Measurements from ENCODE around the gene SULT4A1.

The SULT4A1 gene

DNA sequence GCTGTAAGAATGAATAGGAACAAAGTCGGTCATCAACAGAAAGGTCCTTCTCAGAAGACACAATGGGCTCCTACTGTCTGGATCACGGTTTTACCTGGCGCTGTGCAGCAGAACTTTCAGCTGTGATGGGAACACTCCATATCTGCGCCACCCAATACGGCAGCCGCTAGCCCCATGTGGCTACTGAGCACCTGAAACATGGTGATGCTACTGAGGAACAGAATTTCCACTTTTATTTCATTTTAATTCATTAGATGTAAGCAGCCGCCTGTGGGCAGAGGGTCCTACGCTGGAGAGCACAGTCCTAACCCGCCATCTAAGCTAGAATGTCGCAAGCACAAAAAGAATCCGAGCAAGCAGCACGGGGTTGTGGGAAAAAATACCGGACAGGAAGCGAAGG, 2.7 kb downstream of the SULT4A1 start:
- DNase-seq = no peak

DNA sequence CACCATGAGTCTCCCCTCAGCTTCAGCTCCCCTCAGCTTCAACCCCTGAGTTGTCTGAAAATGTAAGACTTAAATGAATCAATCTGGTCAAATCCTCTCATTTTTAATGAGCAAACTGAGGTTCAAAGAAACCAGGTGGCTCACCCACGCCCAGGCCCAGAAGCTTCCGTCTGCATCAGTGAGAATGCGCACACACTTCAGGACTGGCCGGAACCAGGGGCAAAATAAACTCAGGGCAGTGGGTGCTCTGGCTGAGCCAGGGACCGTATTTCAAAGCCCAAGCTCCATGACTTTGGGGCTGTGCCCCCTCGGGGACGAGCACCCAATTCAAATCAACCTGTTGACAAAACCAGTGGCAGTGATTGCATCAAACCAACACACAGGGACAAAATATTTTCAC, 3.1 kb downstream of the SULT4A1 start:
- DNase-seq = no peak

DNA sequence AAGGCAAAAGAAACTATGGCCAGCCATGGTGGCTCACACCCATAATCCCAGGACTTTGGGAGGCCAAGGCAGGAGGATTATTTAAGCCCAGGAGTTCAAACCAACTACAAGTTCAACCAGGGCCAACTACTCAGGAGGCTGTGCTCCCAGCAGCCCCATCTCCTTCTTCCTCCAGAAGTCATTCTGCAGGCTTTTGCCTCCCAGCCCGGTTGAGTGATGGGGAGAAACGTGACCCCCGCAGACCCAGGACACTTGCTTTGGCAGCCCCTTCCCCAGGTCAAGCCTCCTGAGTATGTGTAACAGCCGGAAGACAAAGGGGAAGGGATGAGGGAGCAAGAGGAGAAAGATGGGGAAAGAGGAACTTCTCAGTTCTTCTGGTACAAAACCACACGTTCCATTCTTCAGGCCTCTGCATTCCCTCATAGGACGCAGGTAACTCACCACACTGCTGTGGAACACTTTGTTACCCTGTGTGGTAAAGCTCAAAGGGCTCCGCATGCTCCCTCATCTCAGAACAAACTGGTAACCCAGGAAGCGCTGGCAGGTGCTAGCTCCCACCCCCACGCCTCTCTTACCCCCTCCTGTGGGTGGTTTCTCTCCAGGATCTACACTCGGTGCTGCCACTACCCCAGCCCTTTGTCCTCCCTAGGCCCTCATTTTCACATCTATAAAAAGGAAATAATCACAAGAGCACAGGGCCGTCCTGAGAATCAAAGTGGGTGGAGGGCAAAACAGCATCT, 4.0 kb downstream of the SULT4A1 start:
- no peak for DNase-seq

DNA sequence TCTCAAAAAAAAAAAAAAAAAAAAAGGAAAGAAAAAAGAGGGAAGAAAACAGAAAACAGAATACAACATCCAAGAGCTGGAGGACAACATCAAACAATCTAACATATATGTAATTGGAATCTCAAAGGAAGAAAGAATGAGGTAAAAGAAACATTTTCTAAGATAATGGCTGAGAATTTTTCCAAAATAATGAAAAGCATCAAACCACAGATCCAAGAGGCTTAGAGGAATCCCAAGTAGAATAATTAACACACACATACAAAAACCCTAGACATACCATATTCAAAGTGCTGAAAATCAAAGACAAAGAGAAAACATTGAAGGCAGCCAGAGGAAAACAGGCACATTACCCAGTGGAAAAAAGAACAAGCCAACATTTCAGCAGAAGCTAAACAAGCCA, 4.9 kb downstream of the SULT4A1 start:
- DNase-seq = no peak

DNA sequence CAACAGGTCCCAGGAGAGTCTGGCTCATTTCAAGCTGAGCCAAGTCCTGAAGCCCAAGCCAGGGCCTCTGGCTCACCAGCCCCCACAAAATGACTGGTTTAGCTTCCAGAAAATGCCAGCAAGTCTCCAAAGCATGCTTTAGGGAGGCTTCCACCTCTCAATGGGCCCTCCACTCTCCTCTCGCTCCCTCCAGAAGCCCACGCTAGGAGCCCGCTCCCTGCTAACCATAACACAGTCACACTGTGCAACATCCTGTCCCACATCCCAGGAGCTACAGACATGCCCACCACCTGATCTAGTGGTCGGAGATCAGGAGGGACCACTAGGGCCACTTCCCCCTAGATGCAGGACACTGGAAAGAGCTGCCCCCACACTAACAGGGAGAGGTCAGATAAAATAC, 6.9 kb downstream of the SULT4A1 start:
- DNase-seq = no peak

DNA sequence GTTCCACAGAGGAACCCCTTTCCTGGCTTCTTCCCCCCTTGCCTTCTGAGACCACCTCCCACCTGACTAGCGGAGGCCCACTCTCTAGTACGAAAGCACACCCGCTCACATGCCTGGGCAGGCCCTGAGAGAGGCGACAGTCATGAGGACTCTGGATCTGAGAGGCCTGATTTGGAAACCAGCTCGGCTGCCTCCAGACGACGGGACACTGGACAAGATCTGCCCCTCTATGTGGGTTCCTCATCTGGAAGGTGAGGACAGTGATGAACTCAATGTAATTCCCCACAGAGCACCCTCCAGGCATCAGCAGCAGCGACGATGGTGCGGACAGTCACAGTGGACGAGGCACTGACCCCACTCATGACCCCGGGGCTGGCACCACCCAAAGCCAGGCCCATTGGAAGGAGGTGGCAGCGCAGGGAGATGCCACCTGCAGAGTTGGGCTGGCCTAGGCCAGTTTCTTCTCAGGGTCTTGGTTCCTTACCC, 7.5 kb downstream of the SULT4A1 start:
- DNase-seq = no peak

DNA sequence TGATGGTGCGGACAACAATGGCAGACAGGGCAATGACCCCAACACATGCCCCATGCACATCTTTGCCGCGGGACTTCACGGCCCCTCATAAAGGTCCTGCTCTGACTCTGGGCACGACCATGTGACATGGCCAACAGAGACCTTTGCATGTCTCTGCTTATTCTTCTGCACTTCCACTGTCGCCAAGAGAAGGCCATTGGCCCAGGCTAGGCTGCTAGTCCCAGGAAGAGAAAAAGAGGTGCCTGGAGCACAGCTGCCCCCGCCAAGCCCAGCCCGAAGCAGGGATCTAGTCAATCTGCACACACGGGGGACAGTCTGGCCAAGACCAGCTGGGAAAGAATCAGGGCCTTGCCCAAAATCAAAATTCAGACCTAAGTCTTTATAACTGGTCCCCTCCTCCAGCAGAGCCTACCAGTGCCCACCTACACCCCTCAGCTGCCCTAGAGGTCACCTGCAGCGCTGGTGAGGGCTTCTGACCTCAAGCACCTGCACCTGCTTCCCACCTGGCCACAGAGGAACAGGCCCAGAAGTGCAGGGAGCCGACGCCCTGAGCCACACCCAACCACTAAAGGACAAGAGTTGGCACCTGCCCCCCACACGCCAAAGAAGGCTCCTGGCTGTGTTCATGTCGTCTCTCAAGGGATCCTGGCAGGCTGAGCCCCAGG, 8.1 kb downstream of the SULT4A1 start:
- no peak for DNase-seq

DNA sequence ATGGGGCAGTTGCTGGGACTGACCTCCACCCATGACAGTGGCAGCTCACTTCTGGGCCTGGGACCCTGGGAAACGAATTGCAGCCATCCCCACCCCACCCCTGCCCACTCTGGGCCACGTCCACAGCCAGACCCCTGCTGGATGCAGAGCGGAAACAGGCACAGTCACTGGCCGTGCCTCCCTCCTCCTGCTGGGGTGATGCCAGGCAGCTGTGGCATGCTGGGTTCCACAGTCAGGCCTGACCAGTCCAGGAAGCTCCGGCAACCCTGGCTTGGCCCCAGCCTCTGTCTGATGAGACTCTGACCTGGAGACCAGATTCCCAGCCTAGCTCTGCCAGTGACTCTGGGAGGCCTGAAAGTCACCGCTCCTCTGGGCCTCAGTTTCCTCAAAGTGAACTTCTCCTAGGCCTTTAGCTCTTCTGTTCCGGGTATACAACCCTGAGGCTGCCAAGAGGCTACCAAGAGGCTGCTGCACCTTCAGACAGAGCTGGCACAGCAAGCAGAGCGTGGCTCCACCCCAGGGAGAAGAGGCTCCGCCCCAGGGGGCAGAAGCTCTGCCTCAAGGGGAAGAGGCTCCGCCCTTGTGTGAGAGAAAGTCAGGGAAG, 8.9 kb downstream of the SULT4A1 start:
- no peak for DNase-seq

DNA sequence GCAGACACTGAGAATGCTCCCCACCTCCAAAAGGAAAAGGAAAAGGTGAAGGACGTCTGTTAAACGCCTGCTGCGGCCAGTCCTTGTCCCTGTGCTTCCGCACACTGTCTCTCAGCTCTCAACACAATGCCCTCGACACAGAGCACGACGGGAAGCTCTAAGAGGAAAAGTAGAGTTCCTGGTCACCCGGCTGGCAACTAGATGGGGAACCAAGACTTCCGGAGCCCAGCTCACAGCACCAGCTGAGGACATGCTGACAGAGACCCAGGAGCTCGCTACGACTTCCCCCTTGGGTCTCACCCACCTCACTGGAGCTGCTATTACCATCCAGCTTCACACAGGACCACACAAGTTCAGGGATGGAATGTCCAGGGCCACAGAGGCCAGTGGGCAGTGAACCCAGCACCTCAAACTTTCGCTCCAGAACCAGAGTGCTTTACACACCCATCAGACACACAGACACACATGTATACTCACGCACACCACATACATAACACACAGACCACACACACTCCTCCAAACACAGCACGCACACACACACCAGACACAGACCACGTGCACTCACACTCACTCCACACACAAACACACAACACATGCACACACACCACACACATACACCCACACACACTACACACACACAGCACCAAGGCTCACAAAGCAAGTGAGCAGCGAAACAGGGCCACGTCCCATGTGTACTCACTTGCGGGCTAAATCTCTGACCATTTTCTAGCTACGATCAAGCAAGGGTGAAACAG, 9.6 kb downstream of the SULT4A1 start:
- no peak for DNase-seq

DNA sequence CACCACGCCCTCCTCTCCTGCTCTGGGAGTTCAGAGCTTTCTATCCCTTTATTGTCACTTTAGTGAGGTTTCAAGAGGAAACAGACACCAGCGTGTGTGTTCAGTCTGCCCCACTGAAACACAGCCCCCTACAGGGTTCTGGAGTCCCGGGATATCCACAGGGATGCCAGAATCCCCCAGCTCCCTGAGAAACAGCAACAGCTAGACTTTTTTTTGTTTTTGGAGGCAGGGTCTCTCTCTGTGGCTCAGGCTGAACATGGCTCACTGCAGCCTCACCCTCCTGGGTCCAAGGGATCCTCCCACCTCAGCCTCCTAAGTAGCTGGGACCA, 10.4 kb downstream of the SULT4A1 start:
- no peak for DNase-seq

DNA sequence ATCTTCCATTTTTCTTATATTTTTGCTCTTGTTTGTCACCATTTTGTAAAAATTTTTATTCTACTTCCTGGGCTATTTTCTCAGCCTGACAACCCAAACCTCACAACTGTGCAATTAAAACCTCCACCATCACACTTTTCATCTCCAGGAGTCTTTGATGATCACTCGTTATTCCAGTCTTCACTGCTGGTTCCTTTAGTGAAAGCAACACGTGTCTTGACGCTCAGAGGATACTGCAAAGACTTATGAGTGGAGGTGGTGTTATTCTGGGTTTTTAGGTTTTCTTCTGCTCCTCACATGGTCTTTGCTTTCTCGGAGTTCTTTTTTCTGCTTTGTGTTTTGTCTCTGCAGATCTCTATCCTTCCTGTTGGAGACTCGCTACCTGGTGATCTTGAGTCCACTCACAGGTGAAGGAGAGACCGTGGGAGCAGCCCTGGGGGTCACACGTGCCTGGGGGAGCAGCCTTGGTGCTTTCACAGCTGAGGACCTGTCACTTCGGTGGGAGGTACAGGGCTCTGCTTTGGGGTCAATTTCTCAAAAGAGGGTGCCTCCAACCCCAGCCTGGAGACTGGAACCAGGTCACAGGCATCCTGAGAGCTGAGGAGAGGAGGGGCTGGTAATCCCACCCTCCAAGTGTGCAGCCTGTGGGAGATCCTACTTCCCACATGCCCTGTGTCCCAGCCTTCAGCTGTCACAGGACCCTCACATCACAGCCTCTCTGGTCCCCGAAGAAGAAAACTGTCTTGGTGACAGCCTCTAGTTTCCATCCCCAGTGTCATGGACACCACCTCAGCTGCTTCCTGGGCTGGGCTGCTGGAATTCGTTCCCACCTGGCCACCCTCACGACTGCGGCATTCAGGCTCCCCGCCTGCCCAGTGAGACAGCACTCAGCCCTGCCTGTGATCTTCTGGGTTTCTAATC, 11.0 kb downstream of the SULT4A1 start:
- DNase-seq = no peak

DNA sequence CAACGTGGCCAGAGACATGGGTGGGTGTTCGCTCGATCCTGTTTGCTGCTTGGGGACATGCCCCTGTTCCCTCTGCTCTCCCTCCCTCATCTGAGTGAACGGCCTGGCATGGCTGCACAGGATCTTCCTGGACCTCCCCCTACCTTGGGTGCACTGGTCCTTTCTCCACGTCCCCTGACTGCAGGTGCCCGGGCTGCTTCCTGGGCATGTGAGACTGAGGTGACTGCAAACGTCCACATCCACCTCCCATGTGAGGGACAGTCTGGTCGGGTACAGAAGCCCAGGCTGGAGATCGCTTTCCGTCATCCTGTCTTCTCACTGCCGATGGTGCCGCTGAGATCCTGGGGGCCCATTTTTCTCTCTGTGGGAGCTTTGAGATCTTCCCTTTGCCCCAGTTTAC, 11.8 kb downstream of the SULT4A1 start:
- no peak for DNase-seq

DNA sequence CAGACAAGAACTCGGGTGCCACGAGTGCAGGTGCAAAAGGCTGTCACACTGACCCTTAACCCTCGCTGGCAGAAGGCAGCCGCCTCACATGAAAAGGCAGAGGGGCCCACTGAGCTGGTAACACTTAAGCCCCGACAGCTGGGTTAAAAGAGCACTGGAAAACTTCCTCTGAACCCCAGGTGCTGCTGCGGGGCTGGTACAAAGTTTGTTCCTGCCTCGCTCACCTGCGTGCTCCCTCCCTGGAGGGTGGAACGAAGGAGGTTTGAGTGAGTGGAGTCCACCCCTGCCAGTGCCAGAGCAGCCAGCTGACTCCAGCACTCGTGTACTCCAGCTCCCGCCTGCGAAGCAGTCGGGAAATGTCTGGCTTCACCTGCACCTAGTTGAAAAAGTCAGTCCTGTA, 12.6 kb downstream of the SULT4A1 start:
- no peak for DNase-seq

DNA sequence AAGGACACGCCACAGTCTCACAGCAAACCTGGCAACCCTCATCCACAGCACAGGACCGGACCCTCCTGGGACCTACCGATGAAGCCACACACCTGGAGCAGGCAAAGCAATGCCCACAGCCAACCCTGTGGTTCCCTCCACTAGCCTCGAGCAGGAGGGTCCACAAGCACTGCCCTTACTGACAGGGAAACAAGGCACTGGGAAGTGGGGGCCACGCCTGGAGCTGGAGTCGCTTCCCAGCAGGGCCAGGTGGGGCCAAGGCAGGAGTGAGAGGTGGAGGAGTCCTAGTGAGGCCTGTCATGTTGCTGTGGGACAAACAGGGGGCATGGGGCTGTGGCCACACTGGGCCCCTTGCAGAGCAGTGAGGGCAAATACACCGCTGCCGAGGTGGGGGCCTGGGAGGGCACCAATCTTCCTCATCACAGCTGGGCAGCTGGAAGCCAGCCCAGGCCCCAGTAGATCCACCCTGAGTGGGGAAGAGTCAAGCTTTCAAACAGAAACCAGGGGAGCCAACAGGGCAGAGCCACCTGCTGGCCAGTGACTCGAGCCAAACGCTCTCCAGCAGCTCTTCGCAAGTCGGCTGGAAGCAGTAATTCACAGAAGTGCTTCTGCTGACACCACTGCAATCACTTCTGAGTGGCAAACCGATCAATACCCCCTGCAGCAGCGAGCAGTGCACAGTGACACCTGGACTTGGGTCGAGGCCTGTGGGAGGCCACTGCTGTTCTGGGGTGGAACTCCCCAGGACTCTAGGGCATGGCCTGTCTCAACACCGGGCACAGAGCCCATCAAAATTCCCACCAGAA, 13.7 kb downstream of the SULT4A1 start:
- DNase-seq = no peak

DNA sequence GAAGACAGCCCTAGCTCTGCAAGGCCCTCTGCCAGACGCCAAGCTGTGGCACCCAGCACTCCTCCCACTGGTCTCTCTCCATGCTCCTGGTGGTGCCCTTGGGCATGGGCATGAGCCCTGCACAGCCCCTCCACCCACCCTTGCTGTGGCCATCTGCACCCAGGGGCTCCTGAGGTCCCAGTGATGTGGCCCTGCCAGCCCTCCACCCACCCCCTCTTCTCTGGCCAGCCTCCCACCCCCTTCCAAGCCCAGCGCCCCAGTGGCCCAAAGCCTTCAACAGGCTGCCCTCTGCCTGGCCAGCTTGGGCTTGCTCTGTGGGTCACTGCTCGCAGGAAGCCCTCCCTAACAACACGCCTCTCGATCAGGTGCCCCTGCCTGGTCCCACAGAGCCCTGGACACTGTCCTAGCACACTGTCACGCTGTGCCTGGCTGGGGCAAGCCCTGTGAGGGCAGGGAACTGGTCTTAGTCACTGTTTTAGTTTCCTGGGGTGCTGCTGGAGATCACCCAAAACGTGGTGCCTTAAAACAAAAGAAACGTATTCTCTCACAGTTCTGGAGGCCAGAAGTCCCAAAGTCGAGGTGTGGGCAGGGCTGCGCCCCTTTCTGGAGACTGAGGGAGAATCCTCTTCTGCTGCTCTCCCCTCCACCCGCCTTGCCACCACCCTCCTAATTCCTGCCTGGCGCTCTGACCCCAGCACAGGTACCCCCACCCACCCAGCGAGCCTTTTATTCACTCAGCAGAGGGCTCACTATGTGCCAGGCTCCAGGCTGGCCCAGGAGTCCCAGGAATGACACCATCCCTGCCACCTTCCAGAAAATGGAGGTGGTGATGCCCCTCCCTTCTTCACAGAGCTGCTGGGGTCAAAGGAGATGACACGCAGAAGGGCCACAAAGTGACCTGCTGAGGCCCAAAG, 14.7 kb downstream of the SULT4A1 start:
- DNase-seq = no peak

DNA sequence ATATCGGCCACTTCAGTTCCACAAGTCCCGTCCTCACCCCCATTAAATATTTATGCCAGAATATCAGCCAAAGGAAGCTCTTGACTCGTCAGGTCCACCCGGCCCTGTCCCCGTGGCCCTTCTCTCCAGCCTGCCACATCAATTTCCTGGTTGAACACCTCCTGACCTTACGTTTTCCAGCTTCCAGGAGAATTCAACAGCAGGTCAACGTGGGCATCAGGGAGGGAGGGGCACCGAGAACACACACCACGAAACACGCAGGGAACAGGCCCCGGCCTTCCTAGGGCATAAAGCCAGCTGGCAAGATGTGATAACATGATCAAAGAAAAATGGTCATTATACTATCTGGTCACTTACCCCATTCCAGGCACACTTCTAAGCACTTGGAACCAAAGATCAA, 15.3 kb downstream of the SULT4A1 start:
- no peak for DNase-seq

DNA sequence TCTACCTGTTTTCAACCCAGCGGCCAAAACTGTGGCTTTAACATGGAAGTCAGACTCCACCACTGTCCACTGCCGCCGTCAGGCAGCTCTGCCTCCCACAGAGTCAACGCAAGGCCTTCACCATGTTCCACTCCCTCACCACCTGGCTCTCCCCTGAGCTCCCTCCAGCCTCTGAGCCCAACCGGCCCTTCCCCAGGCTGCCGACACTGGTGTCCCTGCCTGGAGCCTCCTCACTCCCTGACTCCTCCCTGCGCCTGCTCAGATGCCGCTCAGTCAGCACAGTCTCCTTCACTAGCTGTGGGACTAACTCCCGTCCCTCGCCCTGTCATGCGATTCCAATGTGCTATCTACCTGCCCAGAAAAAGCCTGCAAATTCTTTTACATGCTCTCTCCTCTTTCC, 16.3 kb downstream of the SULT4A1 start:
- DNase-seq = no peak

DNA sequence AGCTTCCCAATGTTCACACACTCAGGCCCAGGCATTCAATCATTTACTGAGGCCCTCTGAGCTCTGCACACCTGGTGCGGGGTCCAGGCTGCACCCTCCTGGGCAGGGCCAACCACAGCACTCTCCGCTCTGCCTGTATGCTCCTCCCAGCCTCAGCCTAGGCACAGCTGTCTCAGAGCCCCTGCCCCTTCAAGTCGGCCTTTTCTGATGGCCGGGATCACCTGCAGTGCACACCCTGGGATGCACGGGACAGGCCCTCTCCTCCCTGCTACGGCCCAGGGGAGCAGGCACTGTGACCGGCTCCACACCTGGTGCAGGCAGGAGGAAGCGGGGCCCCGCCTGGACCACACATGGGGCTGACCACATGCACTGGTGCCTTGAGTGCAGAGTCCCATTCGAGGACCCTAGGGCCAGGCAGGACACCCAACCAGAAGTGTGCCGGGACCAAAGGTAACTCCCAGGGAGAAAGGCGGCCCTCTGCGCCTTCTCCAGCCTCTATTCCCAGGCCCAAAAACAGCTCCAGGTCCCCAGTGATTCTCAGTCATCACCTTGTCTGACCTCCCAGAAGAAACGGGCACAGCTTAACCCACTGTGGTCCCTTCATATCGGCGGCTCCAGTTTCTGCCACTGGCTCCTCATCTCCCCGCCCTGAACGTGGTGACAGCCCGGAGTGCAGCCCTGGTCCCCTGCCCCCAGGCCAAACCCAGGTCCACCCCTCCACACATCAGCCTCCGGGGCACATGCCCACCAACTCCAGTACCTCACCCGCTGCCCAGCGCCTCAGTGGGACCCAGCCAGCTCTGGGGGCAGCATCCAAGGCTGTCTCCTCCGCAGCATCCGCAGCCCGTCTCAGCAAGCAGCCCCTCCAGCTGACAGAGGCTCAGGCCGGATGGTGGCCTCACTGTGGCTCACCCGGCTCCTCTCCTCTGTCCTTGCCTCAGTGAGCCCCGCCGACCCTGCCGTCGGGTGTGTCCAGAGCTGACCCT, 17.5 kb downstream of the SULT4A1 start:
- DNase-seq = no peak

Measured in T-helper 9 cell (primary cell).